ENCODE data around the gene KCNQ2.

KCNQ2 gene

GRCh38 chr20:63417097-63417737, 55.2 kb downstream of the KCNQ2 start:
- no peak overlapping the region for H3K4me2 ChIP-seq (ENCODE audit: low read length)
- H2AFZ ChIP-seq (ENCODE audit: low read length): no peak overlapping the region
- H3K36me3 ChIP-seq (ENCODE audit: insufficient read depth, low read length): no peaks in the 10 kb centered on the region
- no peaks in the 10 kb centered on the region for H4K20me1 ChIP-seq (ENCODE audit: insufficient read depth, low read length)
- 0 out of 2 replicates have a peak, but pooled peaks cover 4% of the 10 kb centered on the region for H3K27me3 ChIP-seq (ENCODE audit: insufficient read depth, low read length)
- H3K9me3 ChIP-seq (ENCODE audit: low read length): no peaks in the 10 kb centered on the region
- no peaks in the 10 kb centered on the region for H3K9me2 ChIP-seq (ENCODE audit: low read depth, low read length)
- no peak overlapping the region for H3K4me3 ChIP-seq (ENCODE audit: low read depth, low read length, poor library complexity, severe bottlenecking)
- TF ChIP-seq, protein P1, sequence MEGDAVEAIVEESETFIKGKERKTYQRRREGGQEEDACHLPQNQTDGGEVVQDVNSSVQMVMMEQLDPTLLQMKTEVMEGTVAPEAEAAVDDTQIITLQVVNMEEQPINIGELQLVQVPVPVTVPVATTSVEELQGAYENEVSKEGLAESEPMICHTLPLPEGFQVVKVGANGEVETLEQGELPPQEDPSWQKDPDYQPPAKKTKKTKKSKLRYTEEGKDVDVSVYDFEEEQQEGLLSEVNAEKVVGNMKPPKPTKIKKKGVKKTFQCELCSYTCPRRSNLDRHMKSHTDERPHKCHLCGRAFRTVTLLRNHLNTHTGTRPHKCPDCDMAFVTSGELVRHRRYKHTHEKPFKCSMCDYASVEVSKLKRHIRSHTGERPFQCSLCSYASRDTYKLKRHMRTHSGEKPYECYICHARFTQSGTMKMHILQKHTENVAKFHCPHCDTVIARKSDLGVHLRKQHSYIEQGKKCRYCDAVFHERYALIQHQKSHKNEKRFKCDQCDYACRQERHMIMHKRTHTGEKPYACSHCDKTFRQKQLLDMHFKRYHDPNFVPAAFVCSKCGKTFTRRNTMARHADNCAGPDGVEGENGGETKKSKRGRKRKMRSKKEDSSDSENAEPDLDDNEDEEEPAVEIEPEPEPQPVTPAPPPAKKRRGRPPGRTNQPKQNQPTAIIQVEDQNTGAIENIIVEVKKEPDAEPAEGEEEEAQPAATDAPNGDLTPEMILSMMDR (IDR thresholded peaks at IDR 0.05; ENCODE audit: low read length): no peak
- no peak for TF ChIP-seq EZH2 (IDR thresholded peaks at IDR 0.05; ENCODE audit: borderline replicate concordance, low read length)
- H3K4me1 ChIP-seq (ENCODE audit: insufficient read depth, low read length, severe bottlenecking): no peaks in the 10 kb centered on the region
- H3K79me2 ChIP-seq (ENCODE audit: insufficient read depth, low read length): no peaks in the 10 kb centered on the region
- H3K9ac ChIP-seq (ENCODE audit: low read length): no peak overlapping the region
- H3F3A ChIP-seq (ENCODE audit: insufficient read depth, low read length): no peaks in the 10 kb centered on the region
- no peak overlapping the region for H3K27ac ChIP-seq (ENCODE audit: low read depth, low read length, poor library complexity, severe bottlenecking)

DNA sequence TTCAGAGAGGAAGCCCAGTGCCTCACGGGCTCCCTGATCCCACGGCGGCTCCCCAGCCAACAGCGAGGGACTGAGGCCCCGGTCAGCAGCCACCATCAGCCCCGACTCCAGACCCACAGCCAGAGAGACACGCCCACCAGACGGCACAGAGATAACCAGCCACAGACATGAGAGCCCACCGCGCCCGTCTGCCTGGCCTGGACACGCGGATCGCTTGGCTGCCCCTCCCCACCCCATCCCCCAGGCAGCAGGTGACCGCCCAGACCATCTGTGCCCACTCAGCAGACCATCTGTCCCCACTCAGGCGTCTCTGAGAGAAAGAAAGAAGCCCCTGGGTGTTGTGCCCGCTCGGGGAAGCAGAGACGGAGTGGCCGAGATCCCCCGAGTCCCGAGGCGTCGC, 55.8 kb downstream of the KCNQ2 start:
- H3K9me3 ChIP-seq (ENCODE audit: low read length): no peaks in the 10 kb centered on the region
- no peaks in the 10 kb centered on the region for H4K20me1 ChIP-seq (ENCODE audit: insufficient read depth, low read length)
- no peaks in the 10 kb centered on the region for H3K79me2 ChIP-seq (ENCODE audit: insufficient read depth, low read length)
- H3K9ac ChIP-seq (ENCODE audit: low read length): no peak overlapping the region
- TF ChIP-seq, protein P1 (IDR thresholded peaks at IDR 0.05; ENCODE audit: low read length): no peak
- no peak for TF ChIP-seq EZH2 (IDR thresholded peaks at IDR 0.05; ENCODE audit: borderline replicate concordance, low read length)
- H3K27me3 ChIP-seq (ENCODE audit: insufficient read depth, low read length): 0 out of 2 replicates have a peak, but pooled peaks cover 4% of the 10 kb centered on the region
- H3K4me3 ChIP-seq (ENCODE audit: low read depth, low read length, poor library complexity, severe bottlenecking): no peak overlapping the region
- H3K9me2 ChIP-seq (ENCODE audit: low read depth, low read length): no peaks in the 10 kb centered on the region
- H3F3A ChIP-seq (ENCODE audit: insufficient read depth, low read length): no peaks in the 10 kb centered on the region
- H3K36me3 ChIP-seq (ENCODE audit: insufficient read depth, low read length): no peaks in the 10 kb centered on the region
- H3K4me2 ChIP-seq (ENCODE audit: low read length): no peak overlapping the region
- no peak overlapping the region for H3K27ac ChIP-seq (ENCODE audit: low read depth, low read length, poor library complexity, severe bottlenecking)
- H3K4me1 ChIP-seq (ENCODE audit: insufficient read depth, low read length, severe bottlenecking): no peaks in the 10 kb centered on the region
- H2AFZ ChIP-seq (ENCODE audit: low read length): no peak overlapping the region

GRCh38 chr20:63415647-63416391, 56.6 kb downstream of the KCNQ2 start:
- H4K20me1 ChIP-seq (ENCODE audit: insufficient read depth, low read length): no peaks in the 10 kb centered on the region
- H3K36me3 ChIP-seq (ENCODE audit: insufficient read depth, low read length): no peaks in the 10 kb centered on the region
- no peaks in the 10 kb centered on the region for H3K9me2 ChIP-seq (ENCODE audit: low read depth, low read length)
- H3K9me3 ChIP-seq (ENCODE audit: low read length): no peaks in the 10 kb centered on the region
- no peak overlapping the region for H3K4me2 ChIP-seq (ENCODE audit: low read length)
- H3F3A ChIP-seq (ENCODE audit: insufficient read depth, low read length): no peaks in the 10 kb centered on the region
- no peak overlapping the region for H2AFZ ChIP-seq (ENCODE audit: low read length)
- no peaks in the 10 kb centered on the region for H3K79me2 ChIP-seq (ENCODE audit: insufficient read depth, low read length)
- H3K27me3 ChIP-seq (ENCODE audit: insufficient read depth, low read length): no peaks in the 10 kb centered on the region
- no peak for TF ChIP-seq EZH2 (IDR thresholded peaks at IDR 0.05; ENCODE audit: borderline replicate concordance, low read length)
- TF ChIP-seq, protein P1 (IDR thresholded peaks at IDR 0.05; ENCODE audit: low read length): no peak
- no peak overlapping the region for H3K4me3 ChIP-seq (ENCODE audit: low read depth, low read length, poor library complexity, severe bottlenecking)
- H3K9ac ChIP-seq (ENCODE audit: low read length): no peak overlapping the region
- H3K27ac ChIP-seq (ENCODE audit: low read depth, low read length, poor library complexity, severe bottlenecking): no peak overlapping the region
- no peaks in the 10 kb centered on the region for H3K4me1 ChIP-seq (ENCODE audit: insufficient read depth, low read length, severe bottlenecking)
